ENCODE results near the gene MSX2. TPM values are rescaled to one million over a fixed set of nuclear protein-coding genes. Genes with fewer than 3 reads are reported as not detected.

Gene MSX2
- total RNA-seq, 5 donors from 2014 or later (not counting 1 experiment from before 2014, with no cell fraction given): not detected

GRCh38 chr5:174715804-174716203 is 8.6 kb upstream of the MSX2 start:
- DNase-seq (no peak), ATAC-seq (replicated peaks in 1 of 4) (no peak)
- Mint-ChIP-seq H3K4me1 (peaks cover 0 to 5% (median 3%) of the 10 kb centered on the region in 3 donors), H3K27ac (no peak overlapping the region), H3K4me3 (no peak overlapping the region), H3K27me3 (peaks cover 45 to 59% of the 10 kb centered on the region in 2 donors), H3K9me3 (no peaks in the 10 kb centered on the region), H3K36me3 (no peaks in the 10 kb centered on the region)
- Histone ChIP-seq H3K4me1 (ENCODE audit: control insufficient read depth in 1 of 2, extremely low read depth in 1 of 2, insufficient read depth in 2 of 2, low read length in 2 of 2) (no peaks in the 10 kb centered on the region), H3K36me3 (ENCODE audit: control insufficient read depth in 2 of 2, extremely low read depth in 1 of 2, insufficient read depth in 1 of 2, low read length in 1 of 2) (no peaks in the 10 kb centered on the region), H3K27ac (ENCODE audit: low read length) (no peak overlapping the region), H3K27me3 (replicated peaks in 1 of 2; ENCODE audit: control insufficient read depth in 2 of 2, extremely low read depth in 1 of 2, insufficient read depth in 2 of 2, low read length in 1 of 2) (peaks cover 18 to 38% of the 10 kb centered on the region in 2 experiments), H3K4me3 (ENCODE audit: control insufficient read depth in 1 of 2, extremely low read depth in 1 of 2, low read length in 1 of 2) (no peak overlapping the region), H3K9me3 (no peaks in the 10 kb centered on the region)
- 100% methylated on average over 1 of the region's 3 CpGs for WGBS (ENCODE audit: insufficient coverage)
- CTCF ChIA-PET: no interaction called here
- POLR2A ChIA-PET: no interaction called here

GRCh38 chr5:174717826-174718455 is 6.4 kb upstream of the MSX2 start:
- Histone ChIP-seq H3K27me3 (replicated peaks in 1 of 2; ENCODE audit: control insufficient read depth in 2 of 2, extremely low read depth in 1 of 2, insufficient read depth in 2 of 2, low read length in 1 of 2) (peaks cover 26 to 48% of the 10 kb centered on the region in 2 experiments), H3K9me3 (no peaks in the 10 kb centered on the region), H3K4me1 (ENCODE audit: control insufficient read depth in 1 of 2, extremely low read depth in 1 of 2, insufficient read depth in 2 of 2, low read length in 2 of 2) (no peaks in the 10 kb centered on the region), H3K4me3 (ENCODE audit: control insufficient read depth in 1 of 2, extremely low read depth in 1 of 2, low read length in 1 of 2) (no peak overlapping the region), H3K36me3 (ENCODE audit: control insufficient read depth in 2 of 2, extremely low read depth in 1 of 2, insufficient read depth in 1 of 2, low read length in 1 of 2) (no peaks in the 10 kb centered on the region), H3K27ac (ENCODE audit: low read length) (no peak overlapping the region)
- WGBS (ENCODE audit: insufficient coverage): 19% methylated on average over 2 of the region's 5 CpGs
- ChIA-PET CTCF (no interaction called here), POLR2A (no interaction called here)
- no peak overlapping the region for H3K4me3 Mint-ChIP-seq
- no peaks in the 10 kb centered on the region for H3K9me3 Mint-ChIP-seq
- H3K4me1 Mint-ChIP-seq: peaks cover 0 to 9% (median 3%) of the 10 kb centered on the region in 3 donors
- H3K27ac Mint-ChIP-seq: no peak overlapping the region
- no peak for ATAC-seq (replicated peaks in 1 of 4)
- no peak for DNase-seq
- H3K27me3 Mint-ChIP-seq: peaks cover 61 to 74% of the 10 kb centered on the region in 2 donors
- H3K36me3 Mint-ChIP-seq: no peaks in the 10 kb centered on the region

- peaks cover 37 to 57% of the 10 kb centered on the region in 2 experiments for H3K27me3 ChIP-seq (replicated peaks in 1 of 2; ENCODE audit: control insufficient read depth in 2 of 2, extremely low read depth in 1 of 2, insufficient read depth in 2 of 2, low read length in 1 of 2)
- H3K4me3 Mint-ChIP-seq: no peak overlapping the region
- H3K4me1 Mint-ChIP-seq: peaks cover 5 to 15% (median 10%) of the 10 kb centered on the region in 3 donors
- H3K36me3 ChIP-seq (ENCODE audit: control insufficient read depth in 2 of 2, extremely low read depth in 1 of 2, insufficient read depth in 1 of 2, low read length in 1 of 2): no peaks in the 10 kb centered on the region
- no peaks in the 10 kb centered on the region for H3K9me3 ChIP-seq
- DNase-seq (no peak), ATAC-seq (replicated peaks in 1 of 4) (no peak)
- H3K4me3 ChIP-seq (ENCODE audit: control insufficient read depth in 1 of 2, extremely low read depth in 1 of 2, low read length in 1 of 2): no peak overlapping the region
- CTCF ChIA-PET: no interaction called here
- POLR2A ChIA-PET: no interaction called here
- no peaks in the 10 kb centered on the region for H3K36me3 Mint-ChIP-seq
- no peak overlapping the region for H3K27ac Mint-ChIP-seq
- 21% methylated on average over 4 of the region's 10 CpGs for WGBS (ENCODE audit: insufficient coverage)
- H3K27me3 Mint-ChIP-seq: peaks cover 68 to 81% of the 10 kb centered on the region in 2 donors
- H3K4me1 ChIP-seq (ENCODE audit: control insufficient read depth in 1 of 2, extremely low read depth in 1 of 2, insufficient read depth in 2 of 2, low read length in 2 of 2): peaks cover 0 to 6% of the 10 kb centered on the region in 2 experiments
- no peak overlapping the region for H3K27ac ChIP-seq (ENCODE audit: low read length)
- no peaks in the 10 kb centered on the region for H3K9me3 Mint-ChIP-seq
Observed at GRCh38 chr5:174718880-174719610, 5.3 kb upstream of the MSX2 start.

- ATAC-seq (replicated peaks in 1 of 4): no peak
- no peak for DNase-seq
- peaks cover 66 to 81% of the 10 kb centered on the region in 2 donors for H3K27me3 Mint-ChIP-seq
- peak overlapping the region in 1 of 3 donors; percentile 12 for H3K4me3 Mint-ChIP-seq
- H3K36me3 Mint-ChIP-seq: no peaks in the 10 kb centered on the region
- Histone ChIP-seq H3K27me3 (replicated peaks in 1 of 2; ENCODE audit: control insufficient read depth in 2 of 2, extremely low read depth in 1 of 2, insufficient read depth in 2 of 2, low read length in 1 of 2) (peaks cover 37 to 61% of the 10 kb centered on the region in 2 experiments), H3K27ac (ENCODE audit: low read length) (no peak overlapping the region), H3K36me3 (ENCODE audit: control insufficient read depth in 2 of 2, extremely low read depth in 1 of 2, insufficient read depth in 1 of 2, low read length in 1 of 2) (no peaks in the 10 kb centered on the region), H3K9me3 (no peaks in the 10 kb centered on the region), H3K4me3 (ENCODE audit: control insufficient read depth in 1 of 2, extremely low read depth in 1 of 2, low read length in 1 of 2) (no peak overlapping the region), H3K4me1 (ENCODE audit: control insufficient read depth in 1 of 2, extremely low read depth in 1 of 2, insufficient read depth in 2 of 2, low read length in 2 of 2) (peaks cover 0 to 8% of the 10 kb centered on the region in 2 experiments)
- H3K27ac Mint-ChIP-seq: no peak overlapping the region
- peaks cover 8 to 17% (median 12%) of the 10 kb centered on the region in 3 donors for H3K4me1 Mint-ChIP-seq
- CTCF ChIA-PET: no interaction called here
- POLR2A ChIA-PET: no interaction called here
- WGBS (ENCODE audit: insufficient coverage): 6% methylated on average over 5 of the region's 19 CpGs
- no peaks in the 10 kb centered on the region for H3K9me3 Mint-ChIP-seq
Observed at GRCh38 chr5:174719793-174720611, 4.4 kb upstream of the MSX2 start.

GRCh38 chr5:174720612-174721529 is 3.5 kb upstream of the MSX2 start:
- Mint-ChIP-seq H3K36me3 (no peaks in the 10 kb centered on the region), H3K9me3 (no peaks in the 10 kb centered on the region), H3K4me3 (peak overlapping the region in 1 of 3 donors; percentile 12), H3K4me1 (peaks cover 8 to 21% (median 15%) of the 10 kb centered on the region in 3 donors), H3K27ac (no peak overlapping the region), H3K27me3 (peaks cover 67 to 84% of the 10 kb centered on the region in 2 donors)
- peaks cover 40 to 62% of the 10 kb centered on the region in 2 experiments for H3K27me3 ChIP-seq (replicated peaks in 1 of 2; ENCODE audit: control insufficient read depth in 2 of 2, extremely low read depth in 1 of 2, insufficient read depth in 2 of 2, low read length in 1 of 2)
- H3K4me1 ChIP-seq (ENCODE audit: control insufficient read depth in 1 of 2, extremely low read depth in 1 of 2, insufficient read depth in 2 of 2, low read length in 2 of 2): peaks cover 0 to 8% of the 10 kb centered on the region in 2 experiments
- 8% methylated on average over 72 of the region's 75 CpGs for WGBS (ENCODE audit: insufficient coverage)
- DNase-seq (no peak), ATAC-seq (replicated peaks in 1 of 4) (no peak)
- no peaks in the 10 kb centered on the region for H3K36me3 ChIP-seq (ENCODE audit: control insufficient read depth in 2 of 2, extremely low read depth in 1 of 2, insufficient read depth in 1 of 2, low read length in 1 of 2)
- H3K4me3 ChIP-seq (ENCODE audit: control insufficient read depth in 1 of 2, extremely low read depth in 1 of 2, low read length in 1 of 2): no peak overlapping the region
- H3K27ac ChIP-seq (ENCODE audit: low read length): no peak overlapping the region
- H3K9me3 ChIP-seq: no peaks in the 10 kb centered on the region
- ChIA-PET POLR2A (no interaction called here), CTCF (no interaction called here)
